ENCODE measurements around the gene CPNE5. TPM values are rescaled to one million over a fixed set of nuclear protein-coding genes. Genes with fewer than 3 reads are reported as not detected.

CPNE5 gene
- total RNA-seq, 1 donor from 2014 or later: 1.2 TPM

DNA sequence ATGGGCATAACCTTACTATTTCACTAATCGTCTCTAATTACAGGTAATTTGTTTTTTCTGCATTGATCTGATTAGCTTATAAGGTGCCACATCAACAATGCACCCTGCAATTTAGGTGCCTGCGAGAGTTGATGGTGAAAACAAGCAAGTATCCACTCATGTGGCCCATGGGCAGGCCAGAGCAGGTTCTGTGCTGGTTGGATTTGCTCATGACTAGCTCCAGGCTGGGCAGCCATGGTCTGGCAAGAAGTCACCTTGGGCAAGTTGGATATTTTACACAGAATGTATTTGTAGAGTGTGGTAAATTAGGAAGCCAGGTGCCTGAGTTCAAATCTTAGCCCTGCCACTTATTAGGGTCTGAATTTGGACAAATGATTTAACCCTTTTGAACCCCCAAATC lies 116.4 kb downstream of the CPNE5 start:
- Mint-ChIP-seq H3K4me1 (no peaks in the 10 kb centered on the region), H3K27me3 (ENCODE audit: low read depth) (no peaks in the 10 kb centered on the region), H3K27ac (no peak overlapping the region), H3K4me3 (no peak overlapping the region), H3K9me3 (no peaks in the 10 kb centered on the region), H3K36me3 (no peaks in the 10 kb centered on the region)
- DNase-seq (ENCODE audit: low spot score in 2 of 2, unreplicated experiment in 2 of 2): no peak
- TF ChIP-seq, protein P1, sequence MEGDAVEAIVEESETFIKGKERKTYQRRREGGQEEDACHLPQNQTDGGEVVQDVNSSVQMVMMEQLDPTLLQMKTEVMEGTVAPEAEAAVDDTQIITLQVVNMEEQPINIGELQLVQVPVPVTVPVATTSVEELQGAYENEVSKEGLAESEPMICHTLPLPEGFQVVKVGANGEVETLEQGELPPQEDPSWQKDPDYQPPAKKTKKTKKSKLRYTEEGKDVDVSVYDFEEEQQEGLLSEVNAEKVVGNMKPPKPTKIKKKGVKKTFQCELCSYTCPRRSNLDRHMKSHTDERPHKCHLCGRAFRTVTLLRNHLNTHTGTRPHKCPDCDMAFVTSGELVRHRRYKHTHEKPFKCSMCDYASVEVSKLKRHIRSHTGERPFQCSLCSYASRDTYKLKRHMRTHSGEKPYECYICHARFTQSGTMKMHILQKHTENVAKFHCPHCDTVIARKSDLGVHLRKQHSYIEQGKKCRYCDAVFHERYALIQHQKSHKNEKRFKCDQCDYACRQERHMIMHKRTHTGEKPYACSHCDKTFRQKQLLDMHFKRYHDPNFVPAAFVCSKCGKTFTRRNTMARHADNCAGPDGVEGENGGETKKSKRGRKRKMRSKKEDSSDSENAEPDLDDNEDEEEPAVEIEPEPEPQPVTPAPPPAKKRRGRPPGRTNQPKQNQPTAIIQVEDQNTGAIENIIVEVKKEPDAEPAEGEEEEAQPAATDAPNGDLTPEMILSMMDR (IDR thresholded peaks at IDR 0.05; ENCODE audit: unreplicated experiment): no peak

DNA sequence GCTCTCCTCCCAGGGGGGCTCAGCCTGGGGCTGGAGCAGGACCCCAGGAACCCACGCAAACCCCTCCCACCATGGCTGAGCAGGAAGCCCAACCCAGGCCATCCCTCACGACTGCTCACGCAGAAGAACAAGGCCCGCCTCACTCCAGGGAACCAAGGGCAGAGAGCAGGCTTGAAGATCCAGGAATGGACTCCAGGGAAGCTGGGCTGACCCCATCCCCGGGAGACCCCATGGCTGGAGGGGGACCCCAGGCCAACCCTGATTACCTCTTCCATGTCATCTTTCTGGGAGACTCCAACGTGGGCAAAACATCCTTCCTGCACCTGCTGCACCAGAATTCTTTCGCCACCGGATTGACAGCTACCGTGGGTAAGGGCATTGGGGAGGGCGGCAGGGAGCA lies 116.9 kb downstream of the CPNE5 start:
- Mint-ChIP-seq H3K4me3 (no peak overlapping the region), H3K4me1 (no peaks in the 10 kb centered on the region), H3K27ac (no peak overlapping the region), H3K36me3 (no peaks in the 10 kb centered on the region), H3K9me3 (no peaks in the 10 kb centered on the region), H3K27me3 (ENCODE audit: low read depth) (no peaks in the 10 kb centered on the region)
- TF ChIP-seq, protein P1 (IDR thresholded peaks at IDR 0.05; ENCODE audit: unreplicated experiment): no peak
- DNase-seq (ENCODE audit: low spot score in 2 of 2, unreplicated experiment in 2 of 2): no peak

DNA sequence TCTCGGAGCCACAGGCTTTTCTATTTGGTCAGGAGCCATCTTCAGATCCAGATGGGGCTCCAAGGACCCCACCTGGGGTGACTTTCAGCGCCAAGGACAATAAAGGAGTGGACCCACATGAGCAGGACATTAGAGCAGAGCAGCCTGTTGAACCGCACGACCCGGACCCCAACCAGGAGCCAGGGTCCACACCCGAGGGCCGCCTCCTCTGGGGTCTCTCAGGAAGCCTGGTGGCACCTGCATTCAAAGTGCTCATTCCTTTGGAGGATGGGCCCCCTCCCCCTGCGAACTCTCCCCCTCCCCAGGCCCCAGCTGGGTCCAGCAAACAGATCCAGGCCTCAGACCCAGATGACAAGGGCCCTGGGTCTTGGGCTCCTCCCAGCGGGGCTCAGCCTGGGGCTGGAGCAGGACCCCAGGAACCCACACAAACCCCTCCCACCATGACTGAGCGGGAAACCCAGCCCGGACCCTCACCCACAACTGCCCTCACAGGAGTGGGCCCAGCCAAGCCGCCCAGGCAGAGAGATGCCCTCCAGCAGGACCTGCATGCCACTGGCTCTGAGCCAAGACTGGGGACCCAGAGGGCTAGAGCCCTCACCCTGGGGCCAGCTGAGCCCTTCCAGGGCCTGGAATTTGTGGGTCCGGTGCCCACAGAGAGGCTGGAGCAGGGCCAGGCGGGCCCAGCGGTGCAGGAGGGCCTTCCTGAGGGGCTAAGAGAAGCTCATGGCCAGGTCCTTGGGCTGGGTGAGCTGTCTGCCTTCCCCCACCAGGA lies 117.7 kb downstream of the CPNE5 start:
- Mint-ChIP-seq H3K27me3 (ENCODE audit: low read depth) (no peaks in the 10 kb centered on the region), H3K36me3 (no peaks in the 10 kb centered on the region), H3K27ac (no peak overlapping the region), H3K9me3 (no peaks in the 10 kb centered on the region), H3K4me1 (no peaks in the 10 kb centered on the region), H3K4me3 (no peak overlapping the region)
- DNase-seq (ENCODE audit: low spot score in 2 of 2, unreplicated experiment in 2 of 2): no peak
- TF ChIP-seq, protein P1 (IDR thresholded peaks at IDR 0.05; ENCODE audit: unreplicated experiment): no peak

DNA sequence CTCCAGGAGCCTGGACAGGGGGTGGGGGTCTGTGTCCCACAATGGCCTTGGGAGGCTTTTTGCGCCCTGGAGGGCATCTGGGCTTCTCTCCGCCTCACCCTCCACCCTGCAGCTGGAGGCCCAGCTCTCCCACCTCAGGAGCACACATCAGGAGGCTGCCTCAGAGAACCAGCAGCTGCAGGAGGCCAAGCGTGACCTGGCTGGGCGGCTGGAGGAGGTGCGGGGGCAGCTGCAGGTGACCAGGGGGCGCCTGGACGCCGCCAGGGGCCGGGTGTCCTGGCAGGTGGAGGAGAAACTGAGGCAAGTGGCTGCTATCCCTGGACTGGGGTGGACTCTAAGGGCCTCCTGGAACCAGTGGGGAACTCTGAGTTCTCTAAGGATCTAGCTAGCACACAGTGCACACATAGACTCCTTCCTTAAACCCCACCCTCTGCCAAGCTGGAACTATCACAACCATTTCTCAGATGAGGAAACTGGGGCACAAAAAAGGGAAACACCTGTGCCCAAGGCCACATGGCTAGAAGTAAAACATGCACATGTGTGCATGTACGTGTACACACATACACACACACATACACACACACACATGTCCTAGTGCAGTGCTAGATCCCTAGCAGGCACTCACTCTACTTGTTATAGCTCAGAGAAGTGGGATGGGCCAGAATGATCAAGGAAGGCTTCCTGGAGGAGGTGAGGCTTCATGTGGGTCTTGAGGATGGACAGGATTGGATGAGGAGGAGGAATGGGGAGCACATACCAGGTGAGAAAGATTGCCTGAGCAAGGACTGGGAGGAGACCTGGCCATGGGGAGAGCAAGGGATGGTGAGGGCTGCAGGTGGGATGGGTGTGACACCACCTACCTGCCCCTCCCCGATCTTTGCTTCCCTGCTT lies 118.7 kb downstream of the CPNE5 start:
- H3K4me1 Mint-ChIP-seq: no peaks in the 10 kb centered on the region
- H3K4me3 Mint-ChIP-seq: no peak overlapping the region
- no peaks in the 10 kb centered on the region for H3K27me3 Mint-ChIP-seq (ENCODE audit: low read depth)
- H3K9me3 Mint-ChIP-seq: no peaks in the 10 kb centered on the region
- TF ChIP-seq, protein P1 (IDR thresholded peaks at IDR 0.05; ENCODE audit: unreplicated experiment): no peak
- no peaks in the 10 kb centered on the region for H3K36me3 Mint-ChIP-seq
- no peak overlapping the region for H3K27ac Mint-ChIP-seq
- DNase-seq (ENCODE audit: low spot score in 2 of 2, unreplicated experiment in 2 of 2): no peak

DNA sequence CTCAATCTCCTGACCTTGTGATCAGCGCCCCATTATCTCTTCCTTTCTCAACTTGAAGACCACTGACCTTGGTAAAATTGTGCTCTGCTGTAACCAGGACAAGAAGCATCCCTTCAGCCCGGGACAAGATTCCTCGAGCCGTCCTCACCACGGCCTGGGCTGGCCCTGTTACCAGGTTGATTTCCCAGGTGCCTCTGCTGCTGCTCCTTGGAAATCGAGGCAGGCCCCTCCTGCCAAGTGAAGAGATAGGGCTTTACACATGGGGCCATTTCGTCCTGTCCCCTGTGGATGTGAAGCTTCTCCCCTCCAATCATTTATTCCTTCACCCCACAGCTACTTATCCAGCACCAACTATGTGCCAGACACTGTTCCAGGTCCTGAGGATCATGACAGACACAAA lies 120.1 kb downstream of the CPNE5 start:
- Mint-ChIP-seq H3K4me3 (no peak overlapping the region), H3K36me3 (no peaks in the 10 kb centered on the region), H3K4me1 (no peaks in the 10 kb centered on the region), H3K27me3 (ENCODE audit: low read depth) (no peaks in the 10 kb centered on the region), H3K27ac (no peak overlapping the region), H3K9me3 (no peaks in the 10 kb centered on the region)
- TF ChIP-seq, protein P1 (IDR thresholded peaks at IDR 0.05; ENCODE audit: unreplicated experiment): no peak
- no peak for DNase-seq (ENCODE audit: low spot score in 2 of 2, unreplicated experiment in 2 of 2)
